DMS53 (cell line): ENCODE data around the gene CDC27.
"Not testable (repeated sequence)": the region's sequence is repeated elsewhere in the genome, so short reads cannot be mapped to it uniquely, and the experiment has no call there.

Experiments
- DNase-seq: peaks from one replicate; lab custom pipeline; 2025; lab: John Stamatoyannopoulos, UW

CDC27 gene

GRCh38 chr17:47134354-47134753 lies 54.7 kb downstream of the CDC27 start:
- DNase-seq: not testable (repeated sequence)

GRCh38 chr17:47131761-47132160 lies 57.3 kb downstream of the CDC27 start:
- no peak for DNase-seq

- DNase-seq: not testable (repeated sequence)
Observed at GRCh38 chr17:47126835-47127234, 62.3 kb downstream of the CDC27 start.

GRCh38 chr17:47123262-47123661 lies 65.8 kb downstream of the CDC27 start:
- DNase-seq: not testable (repeated sequence)

- DNase-seq: no peak
Observed at GRCh38 chr17:47120521-47121095, 68.5 kb downstream of the CDC27 start.

- DNase-seq: peak; percentile 36
Observed at GRCh38 chr17:47119746-47120520, 69.2 kb downstream of the CDC27 start.

GRCh38 chr17:47117386-47117785 lies 71.7 kb downstream of the CDC27 start:
- DNase-seq: no peak

- DNase-seq: no peak
Observed at GRCh38 chr17:47106130-47106529, 83.0 kb downstream of the CDC27 start.

- DNase-seq: not testable (repeated sequence)
Observed at GRCh38 chr17:47105246-47105645, 83.8 kb downstream of the CDC27 start.

GRCh38 chr17:47102914-47103313 lies 86.2 kb downstream of the CDC27 start:
- DNase-seq: no peak

GRCh38 chr17:47099987-47100711 lies 88.9 kb downstream of the CDC27 start:
- DNase-seq: peak; percentile 98

- DNase-seq: peak; percentile 54
Observed at GRCh38 chr17:47099451-47099986, 89.6 kb downstream of the CDC27 start.

- DNase-seq: no peak
Observed at GRCh38 chr17:47096343-47096742, 92.8 kb downstream of the CDC27 start.

GRCh38 chr17:47095268-47095667 lies 93.8 kb downstream of the CDC27 start:
- DNase-seq: no peak

GRCh38 chr17:47087093-47087492 lies 102.0 kb downstream of the CDC27 start:
- DNase-seq: no peak

- no peak for DNase-seq
Observed at GRCh38 chr17:47085736-47086135, 103.4 kb downstream of the CDC27 start.

- no peak for DNase-seq
Observed at GRCh38 chr17:47078801-47079200, 110.3 kb downstream of the CDC27 start.

- DNase-seq: no peak
Observed at GRCh38 chr17:47077576-47077975, 111.5 kb downstream of the CDC27 start.

- no peak for DNase-seq
Observed at GRCh38 chr17:47076171-47076570, 112.9 kb downstream of the CDC27 start.

- DNase-seq: not testable (repeated sequence)
Observed at GRCh38 chr17:47074361-47074760, 114.7 kb downstream of the CDC27 start.

- DNase-seq: not testable (repeated sequence)
Observed at GRCh38 chr17:47073629-47074028, 115.5 kb downstream of the CDC27 start.

- no peak for DNase-seq
Observed at GRCh38 chr17:47072886-47073285, 116.2 kb downstream of the CDC27 start.

GRCh38 chr17:47071171-47071570 lies 117.9 kb downstream of the CDC27 start:
- not testable (repeated sequence) for DNase-seq
